H1 (cell line): ENCODE measurements around the gene MNAT1. TPM values are rescaled to one million over a fixed set of nuclear protein-coding genes. Genes with fewer than 3 reads are reported as not detected.

Source experiments
- CHD1 ChIP-seq: IDR thresholded peaks from 2 replicates; pipeline ENCODE4 v1.6.1; 2012; ENCODE audit warnings: low read depth, low read length, improper control_type of control experiment
- CREB1 ChIP-seq: IDR thresholded peaks from 2 replicates; pipeline ENCODE4 v1.6.1; 2012; ENCODE audit warnings: inconsistent platforms
- TBP ChIP-seq: IDR thresholded peaks from 2 replicates; pipeline ENCODE4 v1.6.1; 2011; ENCODE audit warnings: low read depth, low read length, improper control_type of control experiment
- TEAD4 ChIP-seq: IDR thresholded peaks from 2 replicates; pipeline ENCODE4 v1.6.1; 2012; ENCODE audit warnings: low read depth, low read length, inconsistent platforms, mixed read lengths
- polyA plus RNA-seq, 7 experiments: library from polyadenylated mRNA; depleted of rRNA in 3 of 7; stranded (reverse) in 5 of 7; unstranded in 2 of 7; fragments of >200 nt in 5 of 7; fragments of 200-250 nt in 2 of 7; gene quantifications; 1 replicate in 5 of 7; 2 replicates in 1 of 7; 4 replicates in 1 of 7; pipeline versions ENCODE4 v1.2.1 to v1.2.3, GENCODE V29; 2011 to 2013; ENCODE audit warnings: missing spikeins in 2 of 7, mixed read lengths in 2 of 7
- total RNA-seq: library from RNA; stranded (reverse); fragmentation: NEBNext Ultra II Directional; extraction: Animal tissue kit (Norgen Biotek cat#: 25700); gene quantifications from 2 replicates; pipeline ENCODE4 v1.2.1, GENCODE V29; 2021

Gene MNAT1
- total and polyA plus RNA-seq, 2 of the 8 experiments (the other 6 are each of a cell fraction or from before 2014, with no cell fraction given), result 34.7 to 52.1 TPM

GRCh38 chr14:60796434-60796833, 61.9 kb downstream of the MNAT1 start (continued):
- no peak for TF ChIP-seq TBP
- TF ChIP-seq CHD1, result no peak
- no peak for TF ChIP-seq CREB1
- TF ChIP-seq TEAD4, result no peak
